Fibroblast of lung (primary cell): ENCODE measurements around the gene LGR4. TPM values are rescaled to one million over a fixed set of nuclear protein-coding genes. Genes with fewer than 3 reads are reported as not detected.

Experiments used
- DNase-seq, 2 donors: peaks; one replicate each; pipeline versions ENCODE4 v3.0.0 to v3.0.0-alpha.2; 2010; ENCODE audit warnings: low read depth in 2 of 2
- H2AFZ ChIP-seq: 2 replicates; pipeline ENCODE4 v1.5.1; 2012; ENCODE audit warnings: low read length, control low read depth, inconsistent platforms
- H3K27ac ChIP-seq: 2 replicates; pipeline ENCODE4 v1.5.1; 2011; ENCODE audit warnings: low read length, control low read depth; ENCODE audit not compliant: insufficient read depth
- H3K27me3 ChIP-seq: 2 replicates; pipeline ENCODE4 v1.5.1; 2011; ENCODE audit warnings: mild to moderate bottlenecking, low read length; ENCODE audit not compliant: control insufficient read depth, insufficient read depth
- H3K36me3 ChIP-seq: 2 replicates; pipeline ENCODE4 v1.5.1; 2011; ENCODE audit warnings: low read length; ENCODE audit not compliant: control insufficient read depth, insufficient read depth
- H3K4me1 ChIP-seq: 2 replicates; pipeline ENCODE4 v1.5.1; 2011; ENCODE audit warnings: low read length; ENCODE audit not compliant: control insufficient read depth, insufficient read depth; ENCODE audit errors: extremely low read depth
- H3K4me2 ChIP-seq: 2 replicates; pipeline ENCODE4 v1.5.1; 2011; ENCODE audit warnings: low read length, control low read depth; ENCODE audit not compliant: insufficient read depth; ENCODE audit errors: extremely low read depth
- H3K4me3 ChIP-seq, 4 experiments: fragments of 200-600 bp in 1 of 4; sonication (generic) in 1 of 4; replicated peaks in 1 of 4; 2 replicates each; pipeline ENCODE4 v1.5.1; 2011 to 2016; ENCODE audit warnings: low read length in 4 of 4, low read depth in 3 of 4, mild to moderate bottlenecking in 3 of 4, control low read depth in 2 of 4, inconsistent platforms in 1 of 4, mixed read lengths in 1 of 4; ENCODE audit not compliant: insufficient read depth in 1 of 4; ENCODE audit errors: control extremely low read depth in 1 of 4
- H3K79me2 ChIP-seq: 2 replicates; pipeline ENCODE4 v1.5.1; 2012; ENCODE audit warnings: mild to moderate bottlenecking, low read length, inconsistent platforms; ENCODE audit not compliant: control insufficient read depth, insufficient read depth
- H3K9ac ChIP-seq: 2 replicates; pipeline ENCODE4 v1.5.1; 2011; ENCODE audit warnings: mild to moderate bottlenecking, low read length, control low read depth; ENCODE audit not compliant: insufficient read depth
- H3K9me3 ChIP-seq: 2 replicates; pipeline ENCODE4 v1.5.1; 2012; ENCODE audit warnings: low read depth, low read length; ENCODE audit not compliant: control insufficient read depth, insufficient read depth
- H4K20me1 ChIP-seq: 2 replicates; pipeline ENCODE4 v1.5.1; 2011; ENCODE audit warnings: low read length; ENCODE audit not compliant: control insufficient read depth, insufficient read depth; ENCODE audit errors: extremely low read depth
- EZH2 ChIP-seq: IDR thresholded peaks from 2 replicates; pipeline ENCODE4 v1.5.1; 2012; ENCODE audit warnings: low read length, control low read depth, mild to moderate bottlenecking; ENCODE audit errors: missing control alignments
- polyA plus RNA-seq, 2 donors: library from polyadenylated mRNA; depleted of rRNA in 1 of 2; stranded (reverse) in 1 of 2; unstranded in 1 of 2; fragments of >200 nt; gene quantifications; 2 replicates each; pipeline ENCODE4 v1.2.1, GENCODE V29; 2011 to 2012; ENCODE audit warnings: missing spikeins in 1 of 2
- total RNA-seq: library from RNA; depleted of rRNA; stranded (reverse); fragments of >200 nt; gene quantifications from 2 replicates; pipeline ENCODE4 v1.2.1, GENCODE V29; 2014
- TF ChIP-seq, protein P1 (sequence below), 2 donors: IDR thresholded peaks in 1 of 2; conservative IDR thresholded peaks in 1 of 2; 1 replicate in 1 of 2; 2 replicates in 1 of 2; pipeline ENCODE4 v1.5.1; 2011 to 2012; ENCODE audit warnings: low read length in 2 of 2, control low read depth in 1 of 2, inconsistent platforms in 1 of 2, low read depth in 1 of 2, mild to moderate bottlenecking in 1 of 2

Gene LGR4
- total and polyA plus RNA-seq, 2 donors (not counting 1 experiment from before 2014, with no cell fraction given), result 6.4 to 8.8 TPM

DNA sequence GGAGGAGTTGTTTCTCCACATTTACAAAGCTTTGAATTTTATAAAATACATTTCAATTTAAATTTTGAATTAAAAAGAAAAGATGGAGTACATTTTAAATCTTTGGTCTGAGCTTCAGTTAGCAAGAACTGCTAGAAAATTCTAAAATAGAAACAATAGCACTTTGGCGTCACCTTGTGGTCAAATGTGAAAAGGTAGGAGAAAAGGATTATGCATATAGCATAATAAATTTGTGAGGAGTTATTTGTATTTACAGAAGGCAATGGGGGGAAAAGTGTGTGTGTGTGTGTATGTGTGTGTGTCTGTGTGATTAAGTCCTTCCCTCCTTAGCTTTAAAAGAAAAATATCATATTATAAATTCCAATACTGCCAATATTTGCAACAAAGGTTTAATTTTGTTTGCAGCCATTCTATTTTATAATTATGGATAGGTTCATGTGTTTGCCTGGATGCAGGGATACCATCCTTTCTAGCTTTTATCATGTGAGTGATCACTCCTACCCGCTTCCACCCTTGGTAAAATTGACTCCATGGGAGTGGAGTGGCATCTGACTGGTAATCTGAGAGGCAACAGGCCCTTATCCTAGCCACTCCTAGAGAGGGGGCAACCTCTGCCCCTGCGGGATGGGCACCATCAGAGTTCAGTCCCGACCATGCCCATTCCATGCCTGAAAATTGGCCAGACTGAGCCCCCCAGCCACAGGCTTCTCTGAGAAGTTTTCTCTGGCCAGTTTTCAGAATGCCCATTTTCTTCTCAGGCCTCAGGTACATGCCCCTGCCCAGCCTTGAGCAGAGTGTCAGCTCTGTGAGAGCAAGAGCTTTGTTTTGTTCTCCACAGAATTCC is 13.6 kb upstream of the LGR4 start:
- peak; percentile 42 to 76 for DNase-seq
- Histone ChIP-seq H3K9me3 (no peaks in the 10 kb centered on the region), H3K36me3 (no peaks in the 10 kb centered on the region), H3K79me2 (no peaks in the 10 kb centered on the region), H2AFZ (no peak overlapping the region), H3K27me3 (no peaks in the 10 kb centered on the region), H3K4me1 (no peaks in the 10 kb centered on the region), H3K9ac (no peak overlapping the region), H4K20me1 (no peaks in the 10 kb centered on the region), H3K4me3 (no peak overlapping the region), H3K4me2 (no peak overlapping the region), H3K27ac (no peak overlapping the region)
- no peak for TF ChIP-seq EZH2
- TF ChIP-seq, protein P1, sequence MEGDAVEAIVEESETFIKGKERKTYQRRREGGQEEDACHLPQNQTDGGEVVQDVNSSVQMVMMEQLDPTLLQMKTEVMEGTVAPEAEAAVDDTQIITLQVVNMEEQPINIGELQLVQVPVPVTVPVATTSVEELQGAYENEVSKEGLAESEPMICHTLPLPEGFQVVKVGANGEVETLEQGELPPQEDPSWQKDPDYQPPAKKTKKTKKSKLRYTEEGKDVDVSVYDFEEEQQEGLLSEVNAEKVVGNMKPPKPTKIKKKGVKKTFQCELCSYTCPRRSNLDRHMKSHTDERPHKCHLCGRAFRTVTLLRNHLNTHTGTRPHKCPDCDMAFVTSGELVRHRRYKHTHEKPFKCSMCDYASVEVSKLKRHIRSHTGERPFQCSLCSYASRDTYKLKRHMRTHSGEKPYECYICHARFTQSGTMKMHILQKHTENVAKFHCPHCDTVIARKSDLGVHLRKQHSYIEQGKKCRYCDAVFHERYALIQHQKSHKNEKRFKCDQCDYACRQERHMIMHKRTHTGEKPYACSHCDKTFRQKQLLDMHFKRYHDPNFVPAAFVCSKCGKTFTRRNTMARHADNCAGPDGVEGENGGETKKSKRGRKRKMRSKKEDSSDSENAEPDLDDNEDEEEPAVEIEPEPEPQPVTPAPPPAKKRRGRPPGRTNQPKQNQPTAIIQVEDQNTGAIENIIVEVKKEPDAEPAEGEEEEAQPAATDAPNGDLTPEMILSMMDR (conservative IDR thresholded peaks at IDR 0.05 in 1 of 2, IDR thresholded peaks at IDR 0.05 in 1 of 2; ENCODE audit: low read depth in 1 of 2, low read length in 2 of 2), result peak; percentile 74 to 90

DNA sequence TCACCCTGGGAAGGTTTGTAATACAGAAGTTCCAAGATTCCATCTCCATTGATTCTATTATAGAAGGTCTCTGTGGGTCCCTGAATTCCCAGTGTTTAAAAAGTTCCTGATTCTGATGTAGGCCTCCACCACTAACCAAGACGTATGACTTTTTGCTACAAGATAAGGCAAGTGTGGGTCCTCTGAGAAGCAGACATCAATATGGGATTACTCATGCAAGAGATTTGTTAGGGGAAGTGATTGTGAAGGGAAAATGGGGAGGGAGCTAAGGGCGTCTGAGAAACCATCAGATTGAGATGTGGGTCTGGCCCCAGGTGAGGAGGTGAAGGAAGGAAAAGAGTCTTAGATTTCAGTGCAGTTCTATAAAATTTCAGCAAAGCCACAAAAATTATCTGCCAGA is 10.2 kb upstream of the LGR4 start:
- no peaks in the 10 kb centered on the region for H3K36me3 ChIP-seq
- H4K20me1 ChIP-seq, result no peaks in the 10 kb centered on the region
- no peak overlapping the region for H3K4me2 ChIP-seq
- H3K9me3 ChIP-seq, result no peaks in the 10 kb centered on the region
- H3K27me3 ChIP-seq, result no peaks in the 10 kb centered on the region
- no peak overlapping the region for H3K4me3 ChIP-seq
- TF ChIP-seq EZH2, result no peak
- TF ChIP-seq, protein P1 (conservative IDR thresholded peaks at IDR 0.05 in 1 of 2, IDR thresholded peaks at IDR 0.05 in 1 of 2; ENCODE audit: low read depth in 1 of 2, low read length in 2 of 2), result no peak
- no peaks in the 10 kb centered on the region for H3K79me2 ChIP-seq
- H3K4me1 ChIP-seq, result no peaks in the 10 kb centered on the region
- H3K9ac ChIP-seq, result no peak overlapping the region
- H2AFZ ChIP-seq, result no peak overlapping the region
- DNase-seq, result peak in 1 of 2 donors; percentile 67
- H3K27ac ChIP-seq, result no peak overlapping the region

DNA sequence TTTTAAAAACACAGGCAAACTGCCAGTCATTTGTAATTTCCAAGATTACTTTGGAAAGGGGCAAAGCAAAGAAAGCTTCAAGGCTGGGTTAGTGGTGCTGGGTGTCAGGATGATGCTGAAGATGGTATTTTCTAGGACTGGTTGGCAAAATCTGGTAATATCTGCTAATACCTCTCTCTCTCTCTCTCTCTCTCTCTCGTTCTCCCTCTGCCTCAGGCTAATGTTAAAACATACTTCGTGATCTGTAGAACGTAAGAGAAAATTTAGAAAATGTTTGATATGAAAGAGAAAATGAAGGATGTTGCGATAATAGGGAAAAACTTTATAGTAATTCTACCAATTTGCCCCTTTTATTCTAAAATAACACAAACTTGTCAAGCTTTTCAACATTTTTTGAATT is 9.4 kb upstream of the LGR4 start:
- no peak overlapping the region for H3K27ac ChIP-seq
- H3K27me3 ChIP-seq, result no peaks in the 10 kb centered on the region
- DNase-seq, result no peak
- H3K4me3 ChIP-seq, result no peak overlapping the region
- H3K9ac ChIP-seq, result no peak overlapping the region
- TF ChIP-seq EZH2, result no peak
- TF ChIP-seq, protein P1 (conservative IDR thresholded peaks at IDR 0.05 in 1 of 2, IDR thresholded peaks at IDR 0.05 in 1 of 2; ENCODE audit: low read depth in 1 of 2, low read length in 2 of 2), result no peak
- H3K9me3 ChIP-seq, result no peaks in the 10 kb centered on the region
- no peaks in the 10 kb centered on the region for H3K36me3 ChIP-seq
- H4K20me1 ChIP-seq, result no peaks in the 10 kb centered on the region
- no peak overlapping the region for H3K4me2 ChIP-seq
- H3K79me2 ChIP-seq, result no peaks in the 10 kb centered on the region
- H2AFZ ChIP-seq, result no peak overlapping the region
- no peaks in the 10 kb centered on the region for H3K4me1 ChIP-seq
